Measurements from ENCODE around the gene FHAD1.

- TF ChIP-seq POLR2AphosphoS5 (IDR thresholded peaks at IDR 0.05; ENCODE audit: low read depth, low read length) (no peak), SIN3A (IDR thresholded peaks at IDR 0.05; ENCODE audit: borderline replicate concordance, insufficient read depth, low read length) (no peak)
Observed at GRCh38 chr1:15214527-15214926, 32.5 kb upstream of the FHAD1 start.
